Endothelial cell of umbilical vein (primary cell): Measurements from ENCODE around the gene LARP6. TPM values are rescaled to one million over a fixed set of nuclear protein-coding genes. Genes with fewer than 3 reads are reported as not detected.

ENCODE experiments used
- BruUV-seq: library from RNA; stranded (reverse); fragments of 400-500 nt; replicated peaks from 2 replicates; lab custom pipeline; 2021; lab: Mats Ljungman, UMichigan
- CTCF ChIA-PET: fragments of 300-600, 350-600 bp; sonication (Branson Sonifier 250); formaldehyde crosslinking; loops from one replicate; lab custom pipeline; 2021; ENCODE audit warnings: antibody characterized with exemption, inconsistent platforms; lab: Charles Lee
- POLR2A ChIA-PET: fragments of 300-600, 350-600 bp; sonication (Branson Sonifier 250); formaldehyde crosslinking; loops from one replicate; lab custom pipeline; 2021; ENCODE audit warnings: antibody characterized with exemption, inconsistent platforms; lab: Charles Lee
- DNase-seq: peaks from one replicate; pipeline ENCODE4 v3.0.0-alpha.2; 2011; ENCODE audit warnings: low read depth, low spot score
- FAIRE-seq: peaks from 2 replicates; lab custom pipeline; 2011; peaks lifted over from hg19 to GRCh38; lab: Jason Lieb, UNC
- H2AFZ ChIP-seq: 2 replicates; pipeline ENCODE4 v1.6.0; 2012; ENCODE audit warnings: low read depth, low read length, control low read depth, inconsistent platforms
- H3K27ac ChIP-seq: 2 replicates; pipeline ENCODE4 v1.5.1; 2011; ENCODE audit warnings: low read depth, mild to moderate bottlenecking, control low read depth, low read length, moderate library complexity; ENCODE audit not compliant: insufficient read depth
- H3K27me3 ChIP-seq, 2 experiments: 2 replicates each; pipeline versions ENCODE4 v1.6.0 to v1.6.1; 2011; ENCODE audit warnings: low read length in 2 of 2, mixed read lengths in 1 of 2; ENCODE audit not compliant: control insufficient read depth in 2 of 2, insufficient read depth in 2 of 2
- H3K36me3 ChIP-seq, 2 experiments: 2 replicates in 1 of 2; 3 replicates in 1 of 2; pipeline ENCODE4 v1.5.1; 2011; ENCODE audit warnings: low read length in 2 of 2, mild to moderate bottlenecking in 1 of 2, moderate library complexity in 1 of 2; ENCODE audit not compliant: control insufficient read depth in 2 of 2, insufficient read depth in 2 of 2; ENCODE audit errors: extremely low read depth in 1 of 2
- H3K4me1 ChIP-seq: 3 replicates; pipeline ENCODE4 v1.5.1; 2011; ENCODE audit warnings: mild to moderate bottlenecking, low read length; ENCODE audit not compliant: control insufficient read depth, insufficient read depth; ENCODE audit errors: extremely low read depth
- H3K4me2 ChIP-seq: 2 replicates; pipeline ENCODE4 v1.6.1; 2011; ENCODE audit warnings: low read length, control low read depth, mixed read lengths; ENCODE audit not compliant: insufficient read depth
- H3K4me3 ChIP-seq, 3 experiments: fragments of 200-600 bp in 1 of 3; sonication (generic), shearing (Covaris generic) in 1 of 3; replicated peaks in 1 of 3; 2 replicates each; pipeline ENCODE4 v1.5.1; 2011 to 2016; ENCODE audit warnings: control low read depth in 3 of 3, low read length in 3 of 3, mild to moderate bottlenecking in 2 of 3, inconsistent platforms in 1 of 3, low read depth in 1 of 3, moderate library complexity in 1 of 3; ENCODE audit not compliant: insufficient read depth in 1 of 3
- H3K79me2 ChIP-seq: 2 replicates; pipeline ENCODE4 v1.6.0; 2012; ENCODE audit warnings: low read length, inconsistent platforms; ENCODE audit not compliant: control insufficient read depth, insufficient read depth
- H3K9ac ChIP-seq: replicated peaks from 2 replicates; pipeline ENCODE3; 2011; ENCODE audit warnings: low read length, control low read depth; ENCODE audit not compliant: insufficient read depth; ENCODE audit errors: extremely low read depth
- H3K9me1 ChIP-seq: replicated peaks from 3 replicates; pipeline ENCODE4 v1.6.0; 2011; ENCODE audit warnings: mild to moderate bottlenecking, low read length; ENCODE audit not compliant: control insufficient read depth, insufficient read depth; ENCODE audit errors: extremely low read depth
- H3K9me3 ChIP-seq: replicated peaks from 2 replicates; pipeline ENCODE4 v1.5.1; 2012; ENCODE audit warnings: low read length, inconsistent platforms; ENCODE audit not compliant: control insufficient read depth, insufficient read depth
- H4K20me1 ChIP-seq: replicated peaks from 2 replicates; pipeline ENCODE3; 2011; ENCODE audit warnings: mild to moderate bottlenecking, low read length; ENCODE audit not compliant: control insufficient read depth, insufficient read depth; ENCODE audit errors: extremely low read depth
- CTCF ChIP-seq, 2 donors: IDR thresholded peaks; 1 replicate in 1 of 2; 2 replicates in 1 of 2; pipeline ENCODE4 v1.5.1; 2011; ENCODE audit warnings: low read length in 2 of 2, mild to moderate bottlenecking in 2 of 2, moderate library complexity in 2 of 2, control low read depth in 1 of 2, inconsistent platforms in 1 of 2, low read depth in 1 of 2; ENCODE audit not compliant: insufficient read depth in 1 of 2; ENCODE audit errors: extremely low read depth in 1 of 2
- EZH2 ChIP-seq: IDR thresholded peaks from 2 replicates; pipeline ENCODE4 v1.6.1; 2012; ENCODE audit warnings: borderline replicate concordance, low read depth, mild to moderate bottlenecking, moderate library complexity, low read length, inconsistent platforms; ENCODE audit not compliant: severe bottlenecking
- FOS ChIP-seq: IDR thresholded peaks from 2 replicates; pipeline ENCODE4 v1.6.1; 2011; ENCODE audit warnings: mild to moderate bottlenecking, low read length, moderate library complexity, borderline replicate concordance; ENCODE audit not compliant: insufficient read depth
- GATA2 ChIP-seq: IDR thresholded peaks from 2 replicates; pipeline ENCODE4 v1.7.0; 2011; ENCODE audit warnings: low read depth, mild to moderate bottlenecking, moderate library complexity, mixed read lengths, low read length; ENCODE audit not compliant: insufficient read length, insufficient read depth
- JUN ChIP-seq: IDR thresholded peaks from 2 replicates; pipeline ENCODE4 v1.6.1; 2011; ENCODE audit warnings: borderline replicate concordance, low read depth; ENCODE audit not compliant: insufficient read length, insufficient read depth
- MAX ChIP-seq: IDR thresholded peaks from 2 replicates; pipeline ENCODE4 v1.6.1; 2011; ENCODE audit not compliant: insufficient read depth, insufficient read length
- MYC ChIP-seq: IDR thresholded peaks from one replicate; pipeline ENCODE4 v1.6.1; 2011; ENCODE audit warnings: mild to moderate bottlenecking, low read depth, low read length
- POLR2A ChIP-seq: IDR thresholded peaks from 2 replicates; pipeline ENCODE4 v1.6.1; 2012; ENCODE audit warnings: low read depth, mild to moderate bottlenecking, control low read depth, low read length
- POLR2AphosphoS5 ChIP-seq: IDR thresholded peaks from 2 replicates; pipeline ENCODE4 v1.6.1; 2012; ENCODE audit warnings: low read depth, mild to moderate bottlenecking, control low read depth, low read length, moderate library complexity; ENCODE audit not compliant: insufficient read depth
- dilution Hi-C: fragments of 300-500 bp; cut with MboI; formaldehyde crosslinking; loops from one replicate; pipeline ENCODE4 v1.15.0; 2019; ENCODE audit warnings: low sequenced_read_pairs; ENCODE audit not compliant: extremely low pct_ligation_motif_present
- intact Hi-C: fragments of 100-400 bp; cut with micrococcal nuclease; formaldehyde crosslinking; loops from one replicate; pipeline ENCODE4 v1.10.0; 2022
- polyA plus RNA-seq, 4 experiments: library from polyadenylated mRNA; depleted of rRNA in 3 of 4; stranded (reverse) in 3 of 4; unstranded in 1 of 4; fragments of >200 nt; gene quantifications; 2 replicates each; pipeline versions ENCODE4 v1.2.1 to v1.2.3, GENCODE V29; 2011 to 2012; ENCODE audit warnings: missing spikeins in 1 of 4
- total RNA-seq: library from RNA; stranded (reverse); gene quantifications from 2 replicates; pipeline ENCODE4 v1.2.3, GENCODE V29; 2021

The LARP6 gene
- total and polyA plus RNA-seq, 2 donors (not counting 3 experiments of a cell fraction or from before 2014, with no cell fraction given), result 16.9 to 56.2 TPM

GRCh38 chr15:70866982-70867641, 13.2 kb upstream of the LARP6 start:
- Histone ChIP-seq H3K4me2 (no peak overlapping the region), H3K36me3 (no peaks in the 10 kb centered on the region), H4K20me1 (no peaks in the 10 kb centered on the region), H3K9ac (no peak overlapping the region), H2AFZ (no peak overlapping the region), H3K9me3 (no peaks in the 10 kb centered on the region), H3K9me1 (no peaks in the 10 kb centered on the region), H3K79me2 (no peaks in the 10 kb centered on the region), H3K4me3 (no peak overlapping the region), H3K27me3 (no peaks in the 10 kb centered on the region), H3K27ac (no peak overlapping the region), H3K4me1 (no peaks in the 10 kb centered on the region)
- dilution Hi-C loops (no loop called here), intact Hi-C loops (no loop called here)
- ChIA-PET CTCF (no interaction called here), POLR2A (no interaction called here)
- BruUV-seq, result no TSS peak
- FAIRE-seq (no peak), DNase-seq (no peak)
- TF ChIP-seq POLR2AphosphoS5 (no peak), MYC (no peak), FOS (no peak), JUN (no peak), MAX (no peak)

- FAIRE-seq, result no peak
- ChIA-PET CTCF (interaction anchor here (0.9 to 9.2 kb wide), 6 partner anchors 9 to 38 kb away, joined by 4 to 72 read pairs (median 4); no protein-coding TSS in a partner anchor), POLR2A (no interaction called here)
- H2AFZ ChIP-seq, result peak overlapping the region; percentile 3
- no peaks in the 10 kb centered on the region for H3K9me1 ChIP-seq
- peak; percentile 18 for DNase-seq
- H4K20me1 ChIP-seq, result no peaks in the 10 kb centered on the region
- H3K9me3 ChIP-seq, result no peaks in the 10 kb centered on the region
- H3K36me3 ChIP-seq, result no peaks in the 10 kb centered on the region
- no peak overlapping the region for H3K9ac ChIP-seq
- H3K4me1 ChIP-seq, result no peaks in the 10 kb centered on the region
- no peak overlapping the region for H3K4me2 ChIP-seq
- no peaks in the 10 kb centered on the region for H3K27me3 ChIP-seq
- intact Hi-C loops, result no loop called here
- no TSS peak for BruUV-seq
- TF ChIP-seq POLR2A, result no peak
- TF ChIP-seq POLR2AphosphoS5, result no peak
- TF ChIP-seq JUN, result no peak
- TF ChIP-seq GATA2, result no peak
- TF ChIP-seq CTCF (IDR thresholded peaks at IDR 0.05; ENCODE audit: extremely low read depth in 1 of 2, insufficient read depth in 1 of 2, low read depth in 1 of 2, low read length in 2 of 2), result no peak
- TF ChIP-seq FOS, result peak; percentile 46
- no peak for TF ChIP-seq EZH2
- no peak for TF ChIP-seq MAX
- H3K27ac ChIP-seq, result no peak overlapping the region
- no peak overlapping the region for H3K4me3 ChIP-seq
- no peaks in the 10 kb centered on the region for H3K79me2 ChIP-seq
- dilution Hi-C loops, result no loop called here
Observed at GRCh38 chr15:70863450-70864218, 9.7 kb upstream of the LARP6 start.
